Esophagus squamous epithelium (tissue), 5 donors: ENCODE measurements around the gene MFSD8. TPM values are rescaled to one million over a fixed set of nuclear protein-coding genes. Genes with fewer than 3 reads are reported as not detected.
"Not testable (repeated sequence)": the region's sequence is repeated elsewhere in the genome, so short reads cannot be mapped to it uniquely, and the experiment has no call there.

Experiments used
- DNase-seq: peaks from one replicate; lab custom pipeline; 2025; lab: John Stamatoyannopoulos, UW
- H3K27ac ChIP-seq, 4 donors: fragments of 200-600 bp; sonication (generic); one replicate each; pipeline ENCODE4 v1.5.1; 2016 to 2019; ENCODE audit warnings: mild to moderate bottlenecking in 1 of 4
- H3K27me3 ChIP-seq, 4 donors: fragments of 200-600 bp; sonication (generic); 1 replicate in 3 of 4; 2 replicates in 1 of 4; pipeline versions ENCODE4 v1.5.1 to v1.6.0; 2017 to 2021; ENCODE audit warnings: antibody characterized with exemption in 1 of 4
- H3K36me3 ChIP-seq, 3 donors: fragments of 200-600 bp; sonication (generic); one replicate each; pipeline ENCODE4 v1.5.1; 2016 to 2019
- H3K4me1 ChIP-seq, 3 donors: fragments of 200-600 bp; sonication (generic); one replicate each; pipeline ENCODE4 v1.5.1; 2017 to 2019
- H3K4me3 ChIP-seq, 4 donors: fragments of 200-600 bp; sonication (generic); 1 replicate in 3 of 4; 2 replicates in 1 of 4; pipeline ENCODE4 v1.5.1; 2016 to 2019; ENCODE audit warnings: mild to moderate bottlenecking in 2 of 4, moderate library complexity in 1 of 4
- H3K9me3 ChIP-seq, 3 donors: fragments of 200-600 bp; sonication (generic); one replicate each; pipeline ENCODE4 v1.5.1; 2016 to 2019
- POLR2A ChIP-seq, 4 donors: fragments of 450-650 bp; IDR thresholded peaks; one replicate each; pipeline ENCODE4 v1.6.1; 2017; ENCODE audit warnings: antibody characterized with exemption in 4 of 4, mild to moderate bottlenecking in 4 of 4, moderate library complexity in 3 of 4
- WGBS, 2 donors: methylation state at CpG; one replicate each; pipeline ENCODE4 v1.1.5; 2018; 5-methylcytosine and 5-hydroxymethylcytosine counted together
- intact Hi-C: fragments of 100-400 bp; cut with DNase I; formaldehyde crosslinking; loops from one replicate; pipeline ENCODE4 v1.15.0; 2022
- total RNA-seq, 4 donors: library from RNA; depleted of rRNA; stranded (reverse); fragments of >200 nt; gene quantifications; one replicate each; pipeline ENCODE4 v1.1.0, GENCODE V29; 2016
- TF ChIP-seq, protein P1 (sequence below), 6 experiments: fragments of 450-650 bp in 4 of 6; fragments of 200-600 bp in 2 of 6; sonication (generic) in 2 of 6; IDR thresholded peaks; one replicate each; pipeline ENCODE4 v1.5.1; 2016 to 2019; ENCODE audit warnings: antibody characterized with exemption in 6 of 6, mild to moderate bottlenecking in 4 of 6, moderate library complexity in 4 of 6
- donor health status: DM: yes; HTN: yes; CAD: no.

Gene MFSD8
- total RNA-seq, 4 donors from 2014 or later = 14.6 to 36.6 (median 17.0) TPM

DNA sequence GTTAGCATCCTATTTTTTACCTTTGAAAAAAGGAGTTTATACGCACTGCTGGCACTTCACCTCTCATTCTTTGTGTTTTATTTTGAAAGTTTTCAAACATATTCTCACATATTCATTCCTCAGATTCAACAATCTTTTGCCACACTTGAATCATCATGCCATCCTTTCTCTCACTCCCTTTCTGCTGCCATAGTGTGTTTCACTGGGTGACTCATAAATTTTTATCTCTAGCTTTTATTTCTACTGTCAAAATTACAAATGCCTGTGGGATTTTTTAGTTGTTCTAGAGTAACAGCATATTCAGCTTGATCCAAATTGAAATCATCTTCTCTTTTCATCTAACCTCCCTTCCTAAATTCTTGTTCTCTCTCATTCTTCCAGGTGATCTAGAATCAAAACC, 28.0 kb downstream of the MFSD8 start:
- WGBS, 2 donors = 91 to 96% methylated on average over 1 of the region's 1 CpG

DNA sequence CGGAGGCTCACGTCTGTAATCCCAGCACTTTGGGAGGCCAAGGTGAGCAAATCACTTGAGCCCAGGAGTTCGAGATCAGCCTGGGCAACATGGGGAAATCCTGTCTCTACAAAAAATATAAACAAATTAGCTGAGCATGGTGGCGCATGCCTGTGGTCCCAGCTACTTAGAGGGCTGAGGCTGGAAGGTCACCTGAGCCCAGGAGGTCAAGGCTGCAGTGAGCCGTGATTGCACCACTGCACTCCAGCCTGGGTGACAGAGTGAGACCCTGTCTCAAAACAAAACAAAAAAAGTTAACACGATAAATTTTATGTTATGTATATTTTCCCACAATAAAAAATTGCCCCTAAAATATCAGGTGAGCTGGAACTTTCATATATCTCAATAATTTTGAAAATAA, 33.1 kb downstream of the MFSD8 start:
- H3K4me1 ChIP-seq, intact Hi-C loops, H3K4me3 ChIP-seq, H3K9me3 ChIP-seq, DNase-seq, H3K27ac ChIP-seq, H3K27me3 ChIP-seq: not testable (repeated sequence)
- 92 to 94% methylated on average over 6 of the region's 6 CpGs for WGBS, 2 donors
- H3K36me3 ChIP-seq = peaks cover 0 to 56% (median 0%) of the 10 kb centered on the region in 3 donors

More for the DNA sequence above, 28.0 kb downstream of the MFSD8 start:
- intact Hi-C loops = no loop called here
- H3K9me3 ChIP-seq = no peaks in the 10 kb centered on the region
- peaks cover 0 to 28% (median 0%) of the 10 kb centered on the region in 3 donors for H3K36me3 ChIP-seq
- no peak for TF ChIP-seq POLR2A (IDR thresholded peaks at IDR 0.05)
- TF ChIP-seq, protein P1, sequence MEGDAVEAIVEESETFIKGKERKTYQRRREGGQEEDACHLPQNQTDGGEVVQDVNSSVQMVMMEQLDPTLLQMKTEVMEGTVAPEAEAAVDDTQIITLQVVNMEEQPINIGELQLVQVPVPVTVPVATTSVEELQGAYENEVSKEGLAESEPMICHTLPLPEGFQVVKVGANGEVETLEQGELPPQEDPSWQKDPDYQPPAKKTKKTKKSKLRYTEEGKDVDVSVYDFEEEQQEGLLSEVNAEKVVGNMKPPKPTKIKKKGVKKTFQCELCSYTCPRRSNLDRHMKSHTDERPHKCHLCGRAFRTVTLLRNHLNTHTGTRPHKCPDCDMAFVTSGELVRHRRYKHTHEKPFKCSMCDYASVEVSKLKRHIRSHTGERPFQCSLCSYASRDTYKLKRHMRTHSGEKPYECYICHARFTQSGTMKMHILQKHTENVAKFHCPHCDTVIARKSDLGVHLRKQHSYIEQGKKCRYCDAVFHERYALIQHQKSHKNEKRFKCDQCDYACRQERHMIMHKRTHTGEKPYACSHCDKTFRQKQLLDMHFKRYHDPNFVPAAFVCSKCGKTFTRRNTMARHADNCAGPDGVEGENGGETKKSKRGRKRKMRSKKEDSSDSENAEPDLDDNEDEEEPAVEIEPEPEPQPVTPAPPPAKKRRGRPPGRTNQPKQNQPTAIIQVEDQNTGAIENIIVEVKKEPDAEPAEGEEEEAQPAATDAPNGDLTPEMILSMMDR (IDR thresholded peaks at IDR 0.05) = no peak
- no peak for DNase-seq
- H3K4me1 ChIP-seq = no peaks in the 10 kb centered on the region
- H3K27me3 ChIP-seq = no peaks in the 10 kb centered on the region
- H3K27ac ChIP-seq = no peak overlapping the region
- no peak overlapping the region for H3K4me3 ChIP-seq

DNA sequence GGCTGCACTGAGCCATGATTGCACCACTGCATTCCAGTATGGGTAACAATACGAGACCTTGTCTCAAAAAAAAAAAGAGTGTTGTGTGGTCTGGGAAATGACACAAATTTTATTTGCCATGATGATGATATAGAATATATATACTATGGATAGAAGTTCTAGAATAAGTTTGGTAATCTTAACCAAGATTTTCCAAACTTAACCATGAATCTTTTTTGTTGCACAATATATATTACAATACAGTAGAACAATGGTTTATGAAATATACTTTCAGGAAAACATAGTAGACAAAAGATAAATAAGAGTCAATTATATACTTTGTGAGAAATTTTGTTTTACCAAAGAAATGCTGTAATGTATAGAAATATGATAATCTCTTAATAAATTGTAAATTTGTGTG, 34.8 kb downstream of the MFSD8 start:
- Histone ChIP-seq H3K36me3 (peaks cover 0 to 68% (median 0%) of the 10 kb centered on the region in 3 donors), H3K4me1 (no peaks in the 10 kb centered on the region), H3K27ac (no peak overlapping the region), H3K27me3 (no peaks in the 10 kb centered on the region), H3K9me3 (no peaks in the 10 kb centered on the region), H3K4me3 (no peak overlapping the region)
- WGBS, 2 donors = 94 to 96% methylated on average over 1 of the region's 1 CpG
- no peak for DNase-seq
- TF ChIP-seq POLR2A (IDR thresholded peaks at IDR 0.05) = no peak
- TF ChIP-seq, protein P1 (IDR thresholded peaks at IDR 0.05) = no peak
- intact Hi-C loops = no loop called here

DNA sequence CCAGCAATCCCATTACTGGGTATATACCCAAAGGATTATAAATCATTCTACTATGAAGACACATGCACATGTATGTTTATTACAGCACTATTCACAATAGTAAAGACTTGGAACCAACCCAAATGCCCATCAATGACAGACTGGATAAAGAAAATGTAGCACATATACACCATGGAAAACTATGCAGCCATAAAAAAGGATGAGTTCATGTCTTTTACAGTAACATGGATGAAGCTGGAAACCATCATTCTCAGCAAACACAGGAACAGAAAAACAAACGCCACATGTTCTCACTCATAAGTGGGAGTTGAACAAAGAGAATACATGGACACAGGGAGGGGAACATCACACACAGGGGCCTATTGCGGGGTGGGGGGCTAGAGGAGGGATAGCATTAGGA, 39.3 kb downstream of the MFSD8 start:
- H3K9me3 ChIP-seq, H3K4me3 ChIP-seq, DNase-seq, H3K4me1 ChIP-seq, H3K27me3 ChIP-seq, intact Hi-C loops, H3K27ac ChIP-seq: not testable (repeated sequence)
- H3K36me3 ChIP-seq = peaks cover 0 to 88% (median 0%) of the 10 kb centered on the region in 3 donors
- WGBS, 2 donors = 96 to 98% methylated on average over 2 of the region's 2 CpGs

DNA sequence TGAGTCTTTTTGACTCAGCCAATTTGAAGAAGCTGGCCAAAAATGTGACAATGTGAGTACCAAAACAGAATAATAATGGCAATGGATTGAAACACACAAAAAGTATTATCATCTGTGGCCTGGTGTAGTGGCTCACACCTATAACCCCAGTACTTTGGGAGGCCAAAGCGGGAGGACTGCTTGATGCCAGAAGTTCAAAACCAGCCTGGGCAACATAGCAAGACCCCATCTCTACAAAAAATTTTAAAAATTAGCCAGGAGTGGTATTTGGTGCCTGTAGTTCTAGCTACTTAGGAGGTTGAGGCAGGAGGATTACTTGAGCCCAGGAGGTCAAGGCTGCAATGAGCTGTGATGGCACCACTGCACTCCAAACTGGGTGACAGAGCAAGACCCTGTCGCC, 42.7 kb downstream of the MFSD8 start:
- WGBS, 2 donors = 100% methylated on average over 2 of the region's 2 CpGs
- TF ChIP-seq, protein P1 (IDR thresholded peaks at IDR 0.05) = no peak
- no peak for TF ChIP-seq POLR2A (IDR thresholded peaks at IDR 0.05)
- Histone ChIP-seq H3K27ac (no peak overlapping the region), H3K27me3 (no peaks in the 10 kb centered on the region), H3K9me3 (no peaks in the 10 kb centered on the region), H3K4me1 (no peaks in the 10 kb centered on the region), H3K4me3 (no peak overlapping the region), H3K36me3 (peaks cover 0 to 88% (median 0%) of the 10 kb centered on the region in 3 donors)
- no peak for DNase-seq
- intact Hi-C loops = no loop called here

DNA sequence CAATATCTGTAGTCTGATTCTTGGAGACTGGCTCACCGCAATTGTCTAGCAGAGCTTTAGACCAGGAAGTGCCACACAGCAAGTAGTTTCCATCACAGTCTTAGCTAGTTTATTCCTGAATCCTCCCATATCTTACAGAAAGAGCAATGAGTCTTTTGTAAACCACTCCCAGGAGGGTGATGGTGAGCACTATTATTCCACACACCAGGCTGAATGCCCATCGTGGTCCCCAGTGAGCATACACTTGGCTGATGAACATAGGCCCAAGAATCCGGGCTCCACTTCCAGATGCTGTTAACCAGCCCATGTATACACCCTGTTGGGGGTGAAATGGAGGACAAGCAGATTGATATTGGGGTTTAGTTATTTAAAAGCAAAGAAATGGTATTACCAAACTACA, 44.5 kb downstream of the MFSD8 start:
- peaks cover 0 to 87% (median 0%) of the 10 kb centered on the region in 3 donors for H3K36me3 ChIP-seq
- H3K9me3 ChIP-seq = no peaks in the 10 kb centered on the region
- no peaks in the 10 kb centered on the region for H3K4me1 ChIP-seq
- WGBS, 2 donors = 90 to 95% methylated on average over 3 of the region's 3 CpGs
- TF ChIP-seq POLR2A (IDR thresholded peaks at IDR 0.05) = no peak
- TF ChIP-seq, protein P1 (IDR thresholded peaks at IDR 0.05) = no peak
- no peaks in the 10 kb centered on the region for H3K27me3 ChIP-seq
- DNase-seq = no peak
- intact Hi-C loops = no loop called here
- no peak overlapping the region for H3K27ac ChIP-seq
- no peak overlapping the region for H3K4me3 ChIP-seq
